GM23248 (cell line): ENCODE measurements around the gene CD164L2.

ENCODE experiments used
- EZH2 ChIP-seq: fragments of 200-600 bp; sonication (generic); IDR thresholded peaks from 2 replicates; pipeline ENCODE4 v1.6.1; 2018; ENCODE audit warnings: antibody characterized with exemption, mild to moderate bottlenecking; ENCODE audit not compliant: insufficient read depth, poor library complexity, severe bottlenecking
- EZH2phosphoT487 ChIP-seq: fragments of 200-600 bp; sonication (generic); IDR thresholded peaks from 2 replicates; pipeline ENCODE4 v1.6.1; 2018; ENCODE audit warnings: antibody characterized with exemption, moderate library complexity, mild to moderate bottlenecking, low read depth; ENCODE audit not compliant: insufficient read depth

GRCh38 chr1:27400082-27400962 is 17.2 kb upstream of the CD164L2 start:
- TF ChIP-seq EZH2 (no peak), EZH2phosphoT487 (no peak)
